ENCODE data around the gene ZNF888.
"Not testable (repeated sequence)": the region's sequence is repeated elsewhere in the genome, so short reads cannot be mapped to it uniquely, and the experiment has no call there.

Gene ZNF888

GRCh38 chr19:52872996-52873395, 50.2 kb downstream of the ZNF888 start:
- WGBS (ENCODE audit: insufficient coverage, insufficient read length) = no CpG with 5 or more reads among the region's 6 CpGs
- H3K36me3 ChIP-seq (ENCODE audit: control insufficient read depth, insufficient read depth, low read length); H3K9me3 ChIP-seq (ENCODE audit: control insufficient read depth, insufficient read depth, low read length); H3K27ac ChIP-seq (ENCODE audit: low read length); DNase-seq (ENCODE audit: low read depth, low spot score); H3K4me3 ChIP-seq (ENCODE audit: low read length); H3K4me1 ChIP-seq (ENCODE audit: control insufficient read depth, insufficient read depth, low read length); H3K27me3 ChIP-seq (ENCODE audit: control insufficient read depth, insufficient read depth, low read length): not testable (repeated sequence)

- no peak for DNase-seq (ENCODE audit: low read depth, low spot score)
- no CpG with 5 or more reads among the region's 3 CpGs for WGBS (ENCODE audit: insufficient coverage, insufficient read length)
Measured at GRCh38 chr19:52871466-52871865, 51.8 kb downstream of the ZNF888 start.

GRCh38 chr19:52868031-52868430, 55.2 kb downstream of the ZNF888 start:
- H3K9me3 ChIP-seq (ENCODE audit: control insufficient read depth, insufficient read depth, low read length); H3K36me3 ChIP-seq (ENCODE audit: control insufficient read depth, insufficient read depth, low read length); H3K27me3 ChIP-seq (ENCODE audit: control insufficient read depth, insufficient read depth, low read length); H3K4me1 ChIP-seq (ENCODE audit: control insufficient read depth, insufficient read depth, low read length); DNase-seq (ENCODE audit: low read depth, low spot score); H3K4me3 ChIP-seq (ENCODE audit: low read length); H3K27ac ChIP-seq (ENCODE audit: low read length): not testable (repeated sequence)
- no CpG with 5 or more reads among the region's 11 CpGs for WGBS (ENCODE audit: insufficient coverage, insufficient read length)

More at GRCh38 chr19:52871466-52871865, 51.8 kb downstream of the ZNF888 start:
- Histone ChIP-seq H3K27me3 (ENCODE audit: control insufficient read depth, insufficient read depth, low read length) (no peaks in the 10 kb centered on the region), H3K4me1 (ENCODE audit: control insufficient read depth, insufficient read depth, low read length) (no peaks in the 10 kb centered on the region), H3K36me3 (ENCODE audit: control insufficient read depth, insufficient read depth, low read length) (no peaks in the 10 kb centered on the region), H3K9me3 (ENCODE audit: control insufficient read depth, insufficient read depth, low read length) (no peaks in the 10 kb centered on the region), H3K27ac (ENCODE audit: low read length) (no peak overlapping the region), H3K4me3 (ENCODE audit: low read length) (no peak overlapping the region)

- H3K4me1 ChIP-seq (ENCODE audit: control insufficient read depth, insufficient read depth, low read length); H3K36me3 ChIP-seq (ENCODE audit: control insufficient read depth, insufficient read depth, low read length); H3K27me3 ChIP-seq (ENCODE audit: control insufficient read depth, insufficient read depth, low read length); H3K9me3 ChIP-seq (ENCODE audit: control insufficient read depth, insufficient read depth, low read length); H3K27ac ChIP-seq (ENCODE audit: low read length): not testable (repeated sequence)
- H3K4me3 ChIP-seq (ENCODE audit: low read length) = peak within 1 kb of the TSS; percentile 48; the same call in 1 of the 2 replicates
- no CpG with 5 or more reads among the region's 43 CpGs for WGBS (ENCODE audit: insufficient coverage, insufficient read length)
- peak; percentile 35 for DNase-seq (ENCODE audit: low read depth, low spot score)
Measured at GRCh38 chr19:52857378-52858191, 65.6 kb downstream of the ZNF888 start, which contains the start of gene ZNF468. TSS of gene ZNF468 (minus strand) at chr19:52857619. CDS start at chr19:52854272, 3,347 bp downstream.

GRCh38 chr19:52856540-52857377, 66.5 kb downstream of the ZNF888 start:
- no CpG with 5 or more reads among the region's 31 CpGs for WGBS (ENCODE audit: insufficient coverage, insufficient read length)
- not testable (repeated sequence) for DNase-seq (ENCODE audit: low read depth, low spot score)

More at GRCh38 chr19:52856540-52857377, 66.5 kb downstream of the ZNF888 start:
- H3K9me3 ChIP-seq (ENCODE audit: control insufficient read depth, insufficient read depth, low read length); H3K27ac ChIP-seq (ENCODE audit: low read length); H3K27me3 ChIP-seq (ENCODE audit: control insufficient read depth, insufficient read depth, low read length); H3K36me3 ChIP-seq (ENCODE audit: control insufficient read depth, insufficient read depth, low read length); H3K4me1 ChIP-seq (ENCODE audit: control insufficient read depth, insufficient read depth, low read length): not testable (repeated sequence)
- H3K4me3 ChIP-seq (ENCODE audit: low read length) = peak overlapping the region; percentile 48; the same call in 1 of the 2 replicates
